Gastroesophageal sphincter (tissue), 4 donors: Measurements from ENCODE around the gene PTDSS2. TPM values are rescaled to one million over a fixed set of nuclear protein-coding genes. Genes with fewer than 3 reads are reported as not detected.

Source experiments
- ATAC-seq: fragments of 150-250 bp; one replicate; pipeline ENCODE4 v1.9.1; 2016; ENCODE audit warnings: mild to moderate bottlenecking, moderate library complexity
- H3K27ac ChIP-seq, 4 donors: fragments of 200-600 bp; sonication (generic) in 3 of 4; 1 replicate in 3 of 4; 2 replicates in 1 of 4; pipeline ENCODE4 v1.5.1; 2016 to 2019
- H3K27me3 ChIP-seq: fragments of 200-600 bp; sonication (generic); one replicate; pipeline ENCODE4 v1.5.1; 2019
- H3K36me3 ChIP-seq, 2 donors: fragments of 200-600 bp; sonication (generic); one replicate each; pipeline ENCODE4 v1.5.1; 2019; ENCODE audit warnings: control low read depth in 1 of 2
- H3K4me1 ChIP-seq, 3 donors: fragments of 200-600 bp; sonication (generic); 1 replicate in 2 of 3; 2 replicates in 1 of 3; pipeline ENCODE4 v1.5.1; 2016 to 2019; ENCODE audit warnings: control low read depth in 2 of 3
- H3K4me3 ChIP-seq, 2 donors: fragments of 200-600 bp; sonication (generic); one replicate each; pipeline ENCODE4 v1.5.1; 2019; ENCODE audit warnings: mild to moderate bottlenecking in 1 of 2, moderate library complexity in 1 of 2
- H3K9me3 ChIP-seq, 3 donors: fragments of 200-600 bp; sonication (generic); one replicate each; pipeline ENCODE4 v1.5.1; 2017 to 2019; ENCODE audit warnings: control low read depth in 2 of 3
- CTCF ChIP-seq, 4 experiments: fragments of 200-600 bp in 2 of 4; fragments of 450-650 bp in 2 of 4; sonication (generic) in 1 of 4; IDR thresholded peaks; one replicate each; pipeline ENCODE4 v1.5.1; 2017 to 2019; ENCODE audit warnings: antibody characterized with exemption in 4 of 4, mild to moderate bottlenecking in 2 of 4, moderate library complexity in 2 of 4
- EP300 ChIP-seq: sonication (generic); formaldehyde crosslinking; IDR thresholded peaks from one replicate; pipeline ENCODE4 v1.6.1; 2017; ENCODE audit warnings: antibody characterized with exemption, mild to moderate bottlenecking
- POLR2A ChIP-seq, 2 donors: fragments of 450-650 bp; IDR thresholded peaks; one replicate each; pipeline ENCODE4 v1.6.1; 2017; ENCODE audit warnings: antibody characterized with exemption in 2 of 2, mild to moderate bottlenecking in 2 of 2, moderate library complexity in 1 of 2
- POLR2AphosphoS5 ChIP-seq: sonication (generic); formaldehyde crosslinking; IDR thresholded peaks from one replicate; pipeline ENCODE4 v1.6.1; 2017; ENCODE audit warnings: antibody characterized with exemption
- WGBS, 2 donors: methylation state at CpG; one replicate each; pipeline ENCODE4 v1.1.5; 2018; ENCODE audit warnings: low coverage in 1 of 2; 5-methylcytosine and 5-hydroxymethylcytosine counted together
- total RNA-seq, 4 donors: library from RNA; depleted of rRNA; stranded (reverse); fragments of >200 nt; gene quantifications; one replicate each; pipeline ENCODE4 v1.1.0, GENCODE V29; 2016

Gene PTDSS2
- total RNA-seq, 4 donors from 2014 or later, result 23.4 to 55.9 (median 43.1) TPM

- whole genome bisulfite sequencing, 2 donors, result no CpG with 5 or more reads among the region's 7 CpGs
These were observed 41.3 kb downstream of the PTDSS2 start for GRCh38 chr11:491358-491757.

GRCh38 chr11:492427-493226 is 42.5 kb downstream of the PTDSS2 start:
- WGBS, 2 donors, result 53% methylated on average over 11 of the region's 32 CpGs; no CpG with 5 or more reads in 1 of the 2 donors
- Histone ChIP-seq H3K27ac (no peak overlapping the region), H3K27me3 (no peaks in the 10 kb centered on the region), H3K4me3 (no peak overlapping the region), H3K9me3 (no peaks in the 10 kb centered on the region), H3K36me3 (peaks cover 0 to 91% of the 10 kb centered on the region in 2 donors), H3K4me1 (no peaks in the 10 kb centered on the region)
- ATAC-seq, result no peak
- TF ChIP-seq POLR2AphosphoS5, result no peak
- TF ChIP-seq EP300, result no peak
- no peak for TF ChIP-seq CTCF (IDR thresholded peaks at IDR 0.05)
- no peak for TF ChIP-seq POLR2A (IDR thresholded peaks at IDR 0.05)

More at GRCh38 chr11:491358-491757, 41.3 kb downstream of the PTDSS2 start:
- H3K4me3 ChIP-seq, result no peak overlapping the region
- no peaks in the 10 kb centered on the region for H3K4me1 ChIP-seq
- TF ChIP-seq POLR2A (IDR thresholded peaks at IDR 0.05) (no peak), CTCF (IDR thresholded peaks at IDR 0.05) (no peak), POLR2AphosphoS5 (no peak), EP300 (no peak)
- no peak overlapping the region for H3K27ac ChIP-seq
- ATAC-seq, result no peak
- H3K9me3 ChIP-seq, result no peaks in the 10 kb centered on the region
- no peaks in the 10 kb centered on the region for H3K27me3 ChIP-seq
- peaks cover 0 to 87% of the 10 kb centered on the region in 2 donors for H3K36me3 ChIP-seq

- no peak overlapping the region for H3K4me3 ChIP-seq
- peaks cover 0 to 91% of the 10 kb centered on the region in 2 donors for H3K36me3 ChIP-seq
- ATAC-seq, result no peak
- no peaks in the 10 kb centered on the region for H3K9me3 ChIP-seq
- H3K27ac ChIP-seq, result no peak overlapping the region
- no peaks in the 10 kb centered on the region for H3K27me3 ChIP-seq
- no peak for TF ChIP-seq POLR2A (IDR thresholded peaks at IDR 0.05)
- TF ChIP-seq POLR2AphosphoS5, result no peak
- no peak for TF ChIP-seq EP300
- TF ChIP-seq CTCF (IDR thresholded peaks at IDR 0.05), result no peak
- 57 to 69% methylated on average over 3 to 4 of the region's 37 CpGs for WGBS, 2 donors
- H3K4me1 ChIP-seq, result no peaks in the 10 kb centered on the region
These were observed 44.9 kb downstream of the PTDSS2 start for GRCh38 chr11:494761-495536.

GRCh38 chr11:495537-495931 is 45.5 kb downstream of the PTDSS2 start:
- Histone ChIP-seq H3K36me3 (peaks cover 0 to 91% of the 10 kb centered on the region in 2 donors), H3K9me3 (no peaks in the 10 kb centered on the region), H3K27ac (no peak overlapping the region), H3K27me3 (no peaks in the 10 kb centered on the region), H3K4me1 (no peaks in the 10 kb centered on the region), H3K4me3 (no peak overlapping the region)
- WGBS, 2 donors, result 70% methylated on average over 3 of the region's 10 CpGs; no CpG with 5 or more reads in 1 of the 2 donors
- no peak for TF ChIP-seq POLR2AphosphoS5
- TF ChIP-seq CTCF (IDR thresholded peaks at IDR 0.05), result no peak
- TF ChIP-seq EP300, result no peak
- no peak for TF ChIP-seq POLR2A (IDR thresholded peaks at IDR 0.05)
- ATAC-seq, result no peak
